Tibial artery (tissue), 4 donors: Measurements from ENCODE around the gene MYCN.

Experiments used
- DNase-seq, 2 donors: peaks; one replicate each; pipeline ENCODE4 v3.0.0-alpha.2; 2019
- H3K27ac ChIP-seq, 2 donors: fragments of 200-600 bp; sonication (generic) in 1 of 2; 1 replicate in 1 of 2; 2 replicates in 1 of 2; pipeline ENCODE4 v1.5.1; 2018 to 2019; ENCODE audit warnings: mild to moderate bottlenecking in 1 of 2
- H3K27me3 ChIP-seq, 2 donors: fragments of 200-600 bp; sonication (generic) in 1 of 2; one replicate each; pipeline versions ENCODE4 v1.5.1 to v1.6.0; 2016 to 2019
- H3K36me3 ChIP-seq, 3 donors: fragments of 200-600 bp; sonication (generic) in 2 of 3; one replicate each; pipeline ENCODE4 v1.5.1; 2016 to 2019; ENCODE audit warnings: mild to moderate bottlenecking in 2 of 3
- H3K4me1 ChIP-seq, 4 donors: fragments of 200-600 bp; sonication (generic) in 2 of 4; 1 replicate in 3 of 4; 2 replicates in 1 of 4; pipeline ENCODE4 v1.5.1; 2016 to 2019
- H3K4me3 ChIP-seq, 2 donors: fragments of 200-600 bp; sonication (generic) in 1 of 2; 1 replicate in 1 of 2; 2 replicates in 1 of 2; pipeline ENCODE4 v1.5.1; 2018 to 2019; ENCODE audit warnings: mild to moderate bottlenecking in 2 of 2
- H3K9me3 ChIP-seq, 3 donors: fragments of 200-600 bp; sonication (generic) in 1 of 3; one replicate each; pipeline ENCODE4 v1.5.1; 2016 to 2019
- intact Hi-C: fragments of 100-400 bp; cut with DNase I; formaldehyde crosslinking; loops from one replicate; pipeline ENCODE4 v1.15.0; 2023; ENCODE audit warnings: low total_unique reads
- TF ChIP-seq, protein P1 (sequence below), 2 experiments: fragments of 200-600 bp in 1 of 2; fragments of 450-650 bp in 1 of 2; IDR thresholded peaks; one replicate each; pipeline ENCODE4 v1.5.1; 2017 to 2019; ENCODE audit warnings: antibody characterized with exemption in 2 of 2, mild to moderate bottlenecking in 1 of 2, moderate library complexity in 1 of 2

Gene MYCN

GRCh38 chr2:15938803-15939555 lies 1.4 kb upstream of the MYCN start:
- H3K4me1 ChIP-seq: peaks cover 0 to 36% (median 31%) of the 10 kb centered on the region in 4 donors
- no peaks in the 10 kb centered on the region for H3K36me3 ChIP-seq
- H3K9me3 ChIP-seq: no peaks in the 10 kb centered on the region
- intact Hi-C loops: no loop called here
- H3K4me3 ChIP-seq: no peak overlapping the region
- no peak for DNase-seq
- H3K27ac ChIP-seq: no peak overlapping the region
- peaks cover 0 to 64% of the 10 kb centered on the region in 2 donors for H3K27me3 ChIP-seq
- TF ChIP-seq, protein P1, sequence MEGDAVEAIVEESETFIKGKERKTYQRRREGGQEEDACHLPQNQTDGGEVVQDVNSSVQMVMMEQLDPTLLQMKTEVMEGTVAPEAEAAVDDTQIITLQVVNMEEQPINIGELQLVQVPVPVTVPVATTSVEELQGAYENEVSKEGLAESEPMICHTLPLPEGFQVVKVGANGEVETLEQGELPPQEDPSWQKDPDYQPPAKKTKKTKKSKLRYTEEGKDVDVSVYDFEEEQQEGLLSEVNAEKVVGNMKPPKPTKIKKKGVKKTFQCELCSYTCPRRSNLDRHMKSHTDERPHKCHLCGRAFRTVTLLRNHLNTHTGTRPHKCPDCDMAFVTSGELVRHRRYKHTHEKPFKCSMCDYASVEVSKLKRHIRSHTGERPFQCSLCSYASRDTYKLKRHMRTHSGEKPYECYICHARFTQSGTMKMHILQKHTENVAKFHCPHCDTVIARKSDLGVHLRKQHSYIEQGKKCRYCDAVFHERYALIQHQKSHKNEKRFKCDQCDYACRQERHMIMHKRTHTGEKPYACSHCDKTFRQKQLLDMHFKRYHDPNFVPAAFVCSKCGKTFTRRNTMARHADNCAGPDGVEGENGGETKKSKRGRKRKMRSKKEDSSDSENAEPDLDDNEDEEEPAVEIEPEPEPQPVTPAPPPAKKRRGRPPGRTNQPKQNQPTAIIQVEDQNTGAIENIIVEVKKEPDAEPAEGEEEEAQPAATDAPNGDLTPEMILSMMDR (IDR thresholded peaks at IDR 0.05): no peak

- no peak overlapping the region for H3K27ac ChIP-seq
- peak overlapping the region; percentile 34 to 52 for H3K4me3 ChIP-seq
- intact Hi-C loops: no loop called here
- TF ChIP-seq, protein P1 (IDR thresholded peaks at IDR 0.05): no peak
- peaks cover 0 to 65% of the 10 kb centered on the region in 2 donors for H3K27me3 ChIP-seq
- no peaks in the 10 kb centered on the region for H3K36me3 ChIP-seq
- peaks cover 0 to 36% (median 31%) of the 10 kb centered on the region in 4 donors for H3K4me1 ChIP-seq
- peak in 1 of 2 donors; percentile 67 for DNase-seq
- H3K9me3 ChIP-seq: no peaks in the 10 kb centered on the region
Observed at GRCh38 chr2:15939556-15939853, 845 bp upstream of the MYCN start.

DNA sequence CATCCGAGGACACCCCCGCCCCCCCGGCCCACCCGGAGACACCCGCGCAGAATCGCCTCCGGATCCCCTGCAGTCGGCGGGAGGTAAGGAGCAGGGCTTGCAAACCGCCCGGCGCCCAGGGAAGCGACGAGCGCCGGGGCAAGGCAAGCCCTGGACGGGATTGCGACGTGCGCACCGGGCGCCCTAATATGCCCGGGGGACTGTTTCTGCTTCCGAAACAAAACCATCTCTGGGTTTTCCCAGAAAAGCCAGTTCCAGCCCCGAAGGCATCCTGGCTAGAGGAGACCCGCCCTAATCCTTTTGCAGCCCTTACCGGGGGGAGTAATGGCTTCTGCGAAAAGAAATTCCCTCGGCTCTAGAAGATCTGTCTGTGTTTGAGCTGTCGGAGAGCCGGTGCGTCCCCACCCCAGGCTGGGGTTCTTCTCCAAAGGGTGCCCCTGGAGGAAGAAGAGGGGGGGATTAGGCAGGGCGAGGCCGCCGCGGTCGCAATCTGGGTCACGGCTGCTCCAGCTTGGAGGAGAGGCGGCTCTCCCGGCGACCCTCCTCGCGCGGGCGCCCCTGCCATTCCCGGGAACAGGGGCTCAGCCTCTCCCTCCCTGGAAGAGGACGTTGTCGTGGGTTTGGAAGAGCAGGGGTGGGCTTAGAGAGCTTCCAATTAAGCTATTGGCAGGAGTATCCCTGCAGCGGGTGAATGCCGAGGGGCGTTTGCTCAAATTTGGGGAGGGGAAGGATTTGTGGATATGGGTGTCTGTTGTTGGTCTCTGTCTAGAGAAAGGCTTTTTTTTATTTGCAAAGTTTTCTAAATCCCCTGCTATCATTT lies 521 bp downstream of the MYCN start:
- intact Hi-C loops: loop anchor here (2.0 to 10.0 kb wide), 2 partner anchors 36 to 296 kb away; no protein-coding TSS in a partner anchor
- Histone ChIP-seq H3K9me3 (no peaks in the 10 kb centered on the region), H3K4me1 (peaks cover 0 to 36% (median 31%) of the 10 kb centered on the region in 4 donors), H3K4me3 (peak overlapping the region; percentile 34 to 52), H3K36me3 (no peaks in the 10 kb centered on the region), H3K27ac (no peak overlapping the region), H3K27me3 (peaks cover 0 to 73% of the 10 kb centered on the region in 2 donors)
- no peak for DNase-seq
- TF ChIP-seq, protein P1 (IDR thresholded peaks at IDR 0.05): no peak

- peak overlapping the region; percentile 30 to 52 for H3K4me3 ChIP-seq
- no peak overlapping the region for H3K27ac ChIP-seq
- no peaks in the 10 kb centered on the region for H3K36me3 ChIP-seq
- peaks cover 0 to 75% of the 10 kb centered on the region in 2 donors for H3K27me3 ChIP-seq
- no peaks in the 10 kb centered on the region for H3K9me3 ChIP-seq
- no peak for DNase-seq
- TF ChIP-seq, protein P1 (IDR thresholded peaks at IDR 0.05): no peak
- intact Hi-C loops: loop anchor here (2.0 to 10.0 kb wide), 2 partner anchors 35 to 297 kb away; no protein-coding TSS in a partner anchor
- peaks cover 0 to 36% (median 31%) of the 10 kb centered on the region in 4 donors for H3K4me1 ChIP-seq
Observed at GRCh38 chr2:15941481-15941850, 1.1 kb downstream of the MYCN start.

- intact Hi-C loops: loop anchor here (2.0 to 10.0 kb wide), 2 partner anchors 35 to 297 kb away; no protein-coding TSS in a partner anchor
- peak overlapping the region; percentile 30 to 52 for H3K4me3 ChIP-seq
- H3K27ac ChIP-seq: no peak overlapping the region
- TF ChIP-seq, protein P1 (IDR thresholded peaks at IDR 0.05): no peak
- no peaks in the 10 kb centered on the region for H3K36me3 ChIP-seq
- H3K4me1 ChIP-seq: peaks cover 0 to 36% (median 31%) of the 10 kb centered on the region in 4 donors
- peaks cover 0 to 73% of the 10 kb centered on the region in 2 donors for H3K27me3 ChIP-seq
- no peak for DNase-seq
- no peaks in the 10 kb centered on the region for H3K9me3 ChIP-seq
Observed at GRCh38 chr2:15941871-15942710, 1.7 kb downstream of the MYCN start.
